Cardiac fibroblast (primary cell): ENCODE results near the gene DHRS13.
A peak's percentile ranks its signal among the peaks of the same experiment; 100 is the strongest.

ENCODE experiments used
- DNase-seq, 2 donors: peaks; one replicate each; pipeline versions ENCODE4 v3.0.0 to v3.0.0-alpha.2; 2010; ENCODE audit warnings: low read depth in 2 of 2
- H3K4me3 ChIP-seq, 2 donors: replicated peaks in 1 of 2; 1 replicate in 1 of 2; 2 replicates in 1 of 2; pipeline ENCODE4 v1.5.1; 2011; ENCODE audit warnings: low read depth in 2 of 2, low read length in 2 of 2, mild to moderate bottlenecking in 2 of 2, moderate library complexity in 1 of 2
- TF ChIP-seq, protein P1 (sequence below): IDR thresholded peaks from one replicate; pipeline ENCODE4 v1.5.1; 2011; ENCODE audit warnings: low read depth, mild to moderate bottlenecking, low read length, inconsistent platforms

Gene DHRS13

GRCh38 chr17:28911411-28912045 lies 8.6 kb upstream of the DHRS13 start:
- TF ChIP-seq, protein P1, sequence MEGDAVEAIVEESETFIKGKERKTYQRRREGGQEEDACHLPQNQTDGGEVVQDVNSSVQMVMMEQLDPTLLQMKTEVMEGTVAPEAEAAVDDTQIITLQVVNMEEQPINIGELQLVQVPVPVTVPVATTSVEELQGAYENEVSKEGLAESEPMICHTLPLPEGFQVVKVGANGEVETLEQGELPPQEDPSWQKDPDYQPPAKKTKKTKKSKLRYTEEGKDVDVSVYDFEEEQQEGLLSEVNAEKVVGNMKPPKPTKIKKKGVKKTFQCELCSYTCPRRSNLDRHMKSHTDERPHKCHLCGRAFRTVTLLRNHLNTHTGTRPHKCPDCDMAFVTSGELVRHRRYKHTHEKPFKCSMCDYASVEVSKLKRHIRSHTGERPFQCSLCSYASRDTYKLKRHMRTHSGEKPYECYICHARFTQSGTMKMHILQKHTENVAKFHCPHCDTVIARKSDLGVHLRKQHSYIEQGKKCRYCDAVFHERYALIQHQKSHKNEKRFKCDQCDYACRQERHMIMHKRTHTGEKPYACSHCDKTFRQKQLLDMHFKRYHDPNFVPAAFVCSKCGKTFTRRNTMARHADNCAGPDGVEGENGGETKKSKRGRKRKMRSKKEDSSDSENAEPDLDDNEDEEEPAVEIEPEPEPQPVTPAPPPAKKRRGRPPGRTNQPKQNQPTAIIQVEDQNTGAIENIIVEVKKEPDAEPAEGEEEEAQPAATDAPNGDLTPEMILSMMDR = no peak

GRCh38 chr17:28910534-28910933 lies 7.7 kb upstream of the DHRS13 start:
- no peak overlapping the region for H3K4me3 ChIP-seq
- DNase-seq = no peak
- TF ChIP-seq, protein P1 = no peak

More at GRCh38 chr17:28911411-28912045, 8.6 kb upstream of the DHRS13 start:
- DNase-seq = no peak
- no peak overlapping the region for H3K4me3 ChIP-seq

DNA sequence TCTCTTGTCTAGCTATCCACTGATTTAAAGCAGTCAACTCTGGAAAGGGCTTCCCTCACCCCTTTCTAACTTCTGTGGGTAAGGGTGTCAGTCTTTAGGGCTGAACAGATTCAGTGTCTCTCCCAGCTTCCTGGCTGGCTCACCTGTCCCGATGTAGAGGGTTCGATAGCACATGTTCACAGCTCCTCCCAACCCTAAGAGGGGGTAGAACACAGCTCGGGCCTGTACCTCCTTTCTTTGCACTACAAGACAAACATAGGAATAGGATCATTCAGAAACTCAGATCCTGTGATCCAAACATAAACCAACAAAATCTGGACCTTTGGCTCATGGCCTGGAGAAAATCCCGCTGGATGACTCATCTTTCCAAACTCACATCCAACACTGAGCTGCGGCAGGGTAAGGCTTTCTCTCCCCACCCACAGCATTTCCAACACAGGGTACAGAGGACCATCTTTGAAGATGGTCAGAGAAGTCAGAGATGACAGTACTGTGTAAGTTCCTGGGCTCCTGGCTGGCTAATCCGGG lies 5.8 kb upstream of the DHRS13 start:
- TF ChIP-seq, protein P1 = no peak
- no peak overlapping the region for H3K4me3 ChIP-seq
- DNase-seq = peak; percentile 49 to 73

DNA sequence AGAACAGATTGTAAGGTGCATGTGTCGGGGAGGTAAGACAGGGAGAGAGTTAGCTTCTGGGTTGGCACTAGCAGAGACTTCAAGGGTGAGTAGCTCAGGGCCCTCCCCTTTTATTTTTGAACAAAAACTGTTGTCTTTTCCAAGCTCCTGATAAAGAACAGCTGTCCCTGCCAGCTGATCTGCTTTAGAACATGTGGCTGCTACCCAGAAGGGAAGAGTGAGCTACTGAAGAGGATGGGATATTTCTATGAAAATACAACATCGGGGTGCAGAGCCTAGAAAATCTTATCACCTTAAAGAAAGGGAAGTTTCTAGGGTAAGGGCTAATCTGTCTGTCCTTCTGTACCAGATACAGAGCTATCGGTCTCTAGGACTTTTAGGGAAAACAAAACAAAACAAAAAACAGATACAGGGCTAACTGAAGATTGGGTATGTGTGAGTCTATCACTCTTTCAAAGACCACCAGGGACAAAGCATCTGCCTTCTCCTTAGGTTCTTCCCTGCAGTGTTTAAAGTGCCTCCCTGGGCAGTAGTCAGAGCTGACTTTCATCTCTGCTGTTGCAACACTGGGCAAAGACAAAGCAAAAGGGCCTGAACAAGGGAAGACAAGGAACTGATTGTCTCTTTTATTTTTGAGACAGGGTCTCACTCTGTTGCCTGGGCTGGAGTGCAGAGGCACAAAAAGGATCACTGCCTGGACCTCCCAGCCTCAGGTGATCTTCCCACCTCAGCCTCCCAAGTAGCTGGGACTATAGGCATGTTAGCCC lies 5.0 kb upstream of the DHRS13 start:
- peak in 1 of 2 donors; percentile 68 for DNase-seq
- TF ChIP-seq, protein P1 = no peak
- H3K4me3 ChIP-seq = no peak overlapping the region

DNA sequence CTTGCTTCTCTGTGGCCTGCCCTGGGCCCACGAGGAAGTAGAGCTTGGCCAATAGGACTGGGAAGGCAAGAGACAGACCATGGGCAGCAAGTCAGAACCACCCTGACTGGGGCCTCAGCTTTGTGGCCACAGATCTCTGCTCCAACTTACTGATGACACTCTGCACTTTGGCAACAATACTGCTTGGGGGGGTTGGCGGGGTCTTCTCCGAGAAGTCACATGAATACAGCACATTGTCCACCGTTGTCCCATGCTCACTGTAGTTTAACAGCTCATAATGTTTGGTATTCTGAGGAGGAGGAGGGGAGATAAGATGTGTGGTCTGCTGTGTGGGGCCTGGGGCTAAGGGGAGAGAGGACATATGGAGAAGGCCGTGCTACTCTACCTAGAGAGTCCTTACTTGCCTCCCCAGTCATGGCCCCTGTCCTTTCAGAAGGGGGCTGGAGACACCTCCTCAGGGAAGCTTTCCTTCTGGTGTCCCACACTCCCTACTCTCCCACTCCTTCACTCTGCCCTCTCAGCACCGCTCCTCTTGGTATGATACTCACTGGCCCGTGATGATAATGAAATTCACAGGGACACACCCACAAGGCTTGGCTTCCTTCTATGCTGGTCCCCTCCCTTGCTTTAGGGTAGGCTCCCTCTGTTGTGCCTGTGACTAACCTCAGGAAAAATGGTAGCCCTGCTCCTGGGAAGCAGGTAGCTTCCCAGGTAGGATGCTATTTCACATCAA lies 4.0 kb upstream of the DHRS13 start:
- H3K4me3 ChIP-seq = no peak overlapping the region
- DNase-seq = no peak
- TF ChIP-seq, protein P1 = no peak

DNA sequence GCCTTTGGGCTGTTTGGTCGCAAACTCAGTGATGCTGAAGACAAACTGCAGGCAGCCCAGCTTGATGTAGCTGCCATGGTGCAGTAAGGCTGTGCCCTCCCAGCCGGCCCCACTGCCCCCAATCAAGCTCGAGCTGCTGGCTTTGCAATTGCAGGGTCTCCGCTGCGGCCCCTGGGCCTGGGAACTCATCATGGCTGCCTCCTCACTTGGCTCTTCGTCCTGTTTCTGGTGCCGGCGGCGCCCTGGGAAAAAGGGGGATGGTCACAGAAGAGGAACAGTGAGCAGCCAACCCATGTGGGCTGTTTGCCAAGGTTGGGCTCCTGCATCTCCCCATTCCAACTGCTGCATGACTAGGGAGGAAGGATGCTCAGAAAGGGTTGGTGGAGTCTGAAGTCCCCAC lies 3.4 kb upstream of the DHRS13 start:
- TF ChIP-seq, protein P1 = no peak
- DNase-seq = no peak
- no peak overlapping the region for H3K4me3 ChIP-seq
